ENCODE data around the gene SIRPD.

Gene SIRPD

GRCh38 chr20:1555952-1556351, 1.6 kb downstream of the SIRPD start:
- no peak overlapping the region for H3K4me3 ChIP-seq (ENCODE audit: low read depth, low read length)
- TF ChIP-seq POLR2A (IDR thresholded peaks at IDR 0.05; ENCODE audit: extremely low read depth, insufficient read length) = no peak
- TF ChIP-seq MAX (IDR thresholded peaks at IDR 0.05; ENCODE audit: low read depth, low read length) = no peak
- TF ChIP-seq CTCF (IDR thresholded peaks at IDR 0.05; ENCODE audit: low read depth, low read length) = no peak
- TF ChIP-seq MYC (IDR thresholded peaks at IDR 0.05; ENCODE audit: low read depth, low read length) = no peak
- DNase-seq (ENCODE audit: low read depth) = peak; percentile 32

- no peak overlapping the region for H3K4me3 ChIP-seq (ENCODE audit: low read depth, low read length)
- DNase-seq (ENCODE audit: low read depth) = no peak
- TF ChIP-seq MAX (IDR thresholded peaks at IDR 0.05; ENCODE audit: low read depth, low read length) (no peak), POLR2A (IDR thresholded peaks at IDR 0.05; ENCODE audit: extremely low read depth, insufficient read length) (no peak), MYC (IDR thresholded peaks at IDR 0.05; ENCODE audit: low read depth, low read length) (no peak), CTCF (IDR thresholded peaks at IDR 0.05; ENCODE audit: low read depth, low read length) (no peak)
Measured at GRCh38 chr20:1539816-1540419, 17.6 kb downstream of the SIRPD start.

GRCh38 chr20:1538655-1539054, 18.9 kb downstream of the SIRPD start:
- DNase-seq (ENCODE audit: low read depth) = no peak
- H3K4me3 ChIP-seq (ENCODE audit: low read depth, low read length) = no peak overlapping the region
- TF ChIP-seq MAX (IDR thresholded peaks at IDR 0.05; ENCODE audit: low read depth, low read length) = no peak
- TF ChIP-seq POLR2A (IDR thresholded peaks at IDR 0.05; ENCODE audit: extremely low read depth, insufficient read length) = no peak

GRCh38 chr20:1537731-1538058, 19.8 kb downstream of the SIRPD start:
- TF ChIP-seq MYC (IDR thresholded peaks at IDR 0.05; ENCODE audit: low read depth, low read length) (peak; percentile 65), MAX (IDR thresholded peaks at IDR 0.05; ENCODE audit: low read depth, low read length) (peak; percentile 61; the same call in 1 of the 2 replicates), CTCF (IDR thresholded peaks at IDR 0.05; ENCODE audit: low read depth, low read length) (no peak), POLR2A (IDR thresholded peaks at IDR 0.05; ENCODE audit: extremely low read depth, insufficient read length) (no peak)
- DNase-seq (ENCODE audit: low read depth) = peak; percentile 99

GRCh38 chr20:1536893-1537730, 20.4 kb downstream of the SIRPD start:
- TF ChIP-seq CTCF (IDR thresholded peaks at IDR 0.05; ENCODE audit: low read depth, low read length) (no peak), MYC (IDR thresholded peaks at IDR 0.05; ENCODE audit: low read depth, low read length) (no peak), MAX (IDR thresholded peaks at IDR 0.05; ENCODE audit: low read depth, low read length) (no peak), POLR2A (IDR thresholded peaks at IDR 0.05; ENCODE audit: extremely low read depth, insufficient read length) (no peak)
- DNase-seq (ENCODE audit: low read depth) = peak; percentile 80
- peak overlapping the region; percentile 56 for H3K4me3 ChIP-seq (ENCODE audit: low read depth, low read length)

More at GRCh38 chr20:1537731-1538058, 19.8 kb downstream of the SIRPD start:
- H3K4me3 ChIP-seq (ENCODE audit: low read depth, low read length) = peak overlapping the region; percentile 56

Data from NB4 (cell line).